Activated CD4-positive, alpha-beta T cell treated with anti-CD3 and anti-CD28 coated beads for 24 hours (primary cell): Measurements from ENCODE around the gene STEEP1.
A peak's percentile ranks its signal among the peaks of the same experiment; 100 is the strongest.
"Not testable (repeated sequence)": the region's sequence is repeated elsewhere in the genome, so short reads cannot be mapped to it uniquely, and the experiment has no call there.

ENCODE experiments used
- DNase-seq, 2 donors: peaks; one replicate each; pipeline ENCODE4 v3.0.0-alpha.2; 2020; ENCODE audit warnings: low read depth in 2 of 2

The STEEP1 gene

DNA sequence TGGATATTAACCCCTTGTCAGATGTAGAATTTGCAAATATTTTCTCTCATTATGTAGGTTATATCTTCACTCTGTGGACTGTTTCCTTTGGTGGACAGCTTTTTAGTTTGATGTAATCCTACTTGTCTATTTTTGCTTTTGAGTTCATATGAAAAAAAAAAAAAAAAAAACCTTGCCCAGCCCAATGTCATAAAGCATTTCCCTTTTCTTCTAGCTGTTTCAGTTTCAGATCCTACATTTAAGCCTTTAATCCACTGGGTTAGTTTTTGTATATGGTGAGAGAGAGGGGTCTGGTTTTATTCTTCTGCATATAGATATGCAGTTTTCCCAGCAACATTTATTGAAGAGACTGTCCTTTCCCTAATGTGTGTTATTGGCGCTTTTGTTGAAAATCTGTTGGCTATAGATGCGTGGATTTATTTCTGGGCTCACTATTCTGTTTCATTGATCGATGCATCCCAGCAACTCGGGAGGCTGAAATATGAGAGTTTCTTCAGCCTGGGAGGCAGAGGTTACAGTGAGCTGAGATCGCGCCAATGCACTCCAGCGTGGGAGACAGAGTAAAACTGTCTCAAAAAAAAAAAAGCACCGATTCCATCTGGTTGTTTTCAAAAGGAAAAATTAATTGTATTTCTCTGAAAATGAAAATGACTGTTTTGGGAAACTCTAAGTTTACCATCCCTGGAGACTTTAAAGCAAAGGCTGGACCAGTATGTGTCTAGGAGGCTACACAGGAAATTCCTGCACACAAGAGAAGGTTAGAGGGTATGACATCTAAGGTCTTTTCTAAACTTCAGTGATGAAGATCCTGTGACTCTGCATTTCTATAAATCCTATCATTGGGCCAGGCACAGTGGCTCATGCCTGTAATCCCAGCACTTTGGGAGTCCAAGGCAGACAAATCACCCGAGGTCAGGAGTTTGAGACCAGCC lies 35.6 kb downstream of the STEEP1 start:
- DNase-seq = no peak

DNA sequence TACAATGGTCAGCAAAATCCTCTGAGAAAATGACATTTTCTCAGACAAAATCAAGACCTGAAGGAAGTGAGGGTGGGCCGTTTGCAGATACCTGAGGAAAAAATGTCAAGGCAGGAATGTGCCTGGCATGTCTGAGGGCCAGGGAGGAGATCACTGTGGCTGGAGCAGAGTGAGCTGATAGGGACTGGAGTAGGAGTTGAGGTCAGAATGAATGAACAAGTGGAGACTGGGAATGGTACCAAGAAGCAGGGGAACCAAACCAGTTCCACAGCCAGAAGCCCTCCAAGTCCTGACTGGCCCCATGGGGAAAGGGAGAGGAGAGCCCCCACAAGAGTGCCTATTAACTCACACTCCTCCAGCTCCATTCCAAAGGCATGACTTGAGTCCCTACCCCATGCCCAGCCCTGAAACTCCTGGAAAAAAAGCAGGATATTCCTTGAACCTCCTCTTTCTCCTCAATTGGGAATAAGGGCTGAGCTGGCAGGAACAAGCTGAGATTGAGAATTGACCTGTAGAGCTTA lies 41.5 kb downstream of the STEEP1 start:
- DNase-seq = no peak

DNA sequence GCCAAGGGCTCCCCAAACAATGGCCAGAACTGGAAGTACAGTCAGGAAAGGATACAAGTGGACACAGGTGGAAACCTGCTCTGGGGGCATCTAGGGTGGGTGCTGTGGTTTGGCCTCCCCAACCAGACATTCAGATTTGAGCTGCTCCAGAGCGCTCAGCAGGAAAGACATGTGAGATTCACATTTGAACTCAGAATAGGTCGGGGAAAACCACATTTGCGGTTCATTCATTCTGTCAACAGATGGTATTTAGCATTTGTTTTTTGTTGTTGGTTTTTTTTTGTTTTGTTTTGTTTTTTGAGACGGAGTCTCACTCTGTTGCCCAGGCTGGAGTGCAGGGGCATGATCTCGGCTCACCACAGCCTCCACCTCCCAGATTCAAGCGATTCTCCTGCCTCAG lies 44.0 kb downstream of the STEEP1 start:
- no peak for DNase-seq

DNA sequence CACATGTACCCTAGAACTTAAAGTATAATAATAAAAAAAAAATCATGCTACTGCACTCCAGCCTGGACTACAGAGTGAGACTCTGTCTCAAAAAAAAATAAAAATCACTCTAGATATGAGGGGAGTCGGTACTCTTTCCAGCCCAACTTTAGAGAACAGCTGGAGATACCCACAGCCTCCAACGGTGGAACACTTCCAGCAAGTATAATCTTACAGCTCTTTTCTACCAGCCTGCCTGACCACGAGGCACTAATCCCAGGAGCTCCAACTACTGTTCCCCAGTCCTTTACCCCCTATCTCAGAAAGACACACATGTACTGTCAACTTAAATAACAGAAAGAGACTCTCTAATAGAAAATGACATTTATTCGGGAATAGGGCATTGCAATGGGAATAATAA lies 46.8 kb downstream of the STEEP1 start:
- no peak for DNase-seq

DNA sequence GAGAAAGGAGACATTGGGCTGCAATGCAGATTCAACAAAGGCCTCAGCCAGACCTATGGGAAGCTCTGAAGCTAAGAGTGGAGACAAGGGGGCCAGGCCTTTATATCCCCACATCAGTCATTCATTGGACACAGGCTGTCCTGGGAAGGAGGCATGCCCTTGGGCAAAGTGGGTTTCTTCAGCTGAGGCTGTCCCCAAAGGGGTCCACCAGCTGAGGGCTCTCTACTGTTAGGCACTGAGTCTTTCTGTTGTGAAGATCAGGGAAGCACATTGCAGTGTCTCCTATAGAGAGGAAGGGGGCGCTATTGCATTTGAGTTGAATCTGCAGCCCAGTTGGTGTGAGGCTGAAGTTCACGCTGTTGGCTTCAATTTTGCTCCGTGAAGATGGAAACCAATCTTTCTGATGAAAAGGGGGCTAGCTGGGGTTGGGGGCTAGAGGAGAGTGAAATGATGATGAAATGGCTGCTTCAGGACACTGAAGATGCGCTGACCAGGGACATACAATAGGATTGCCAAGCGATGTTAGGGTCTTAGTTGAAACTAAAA lies 49.0 kb downstream of the STEEP1 start:
- peak in 1 of 2 donors; percentile 19 for DNase-seq

- no peak for DNase-seq
Observed at GRCh38 chrX:119512146-119512800, 52.9 kb downstream of the STEEP1 start.

DNA sequence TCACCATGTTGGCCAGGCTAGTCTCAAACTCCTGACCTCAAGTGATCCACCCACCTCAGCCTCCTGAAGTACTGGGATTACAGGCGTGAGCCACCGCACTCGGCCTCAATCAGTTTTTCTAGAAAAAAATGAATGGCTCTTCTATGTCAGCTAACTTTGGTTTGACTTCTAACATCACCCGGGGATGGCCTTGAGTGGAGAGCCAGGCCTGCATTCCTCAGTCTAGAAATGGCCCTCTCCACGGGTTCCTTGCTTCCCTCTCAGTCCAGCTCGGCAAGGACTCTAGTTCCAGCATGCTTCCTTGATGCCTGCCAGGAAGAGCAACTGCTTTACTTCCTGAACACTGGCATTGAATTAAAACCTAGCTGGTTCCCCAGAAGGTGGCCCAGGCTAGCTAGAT lies 58.0 kb downstream of the STEEP1 start:
- DNase-seq = no peak

DNA sequence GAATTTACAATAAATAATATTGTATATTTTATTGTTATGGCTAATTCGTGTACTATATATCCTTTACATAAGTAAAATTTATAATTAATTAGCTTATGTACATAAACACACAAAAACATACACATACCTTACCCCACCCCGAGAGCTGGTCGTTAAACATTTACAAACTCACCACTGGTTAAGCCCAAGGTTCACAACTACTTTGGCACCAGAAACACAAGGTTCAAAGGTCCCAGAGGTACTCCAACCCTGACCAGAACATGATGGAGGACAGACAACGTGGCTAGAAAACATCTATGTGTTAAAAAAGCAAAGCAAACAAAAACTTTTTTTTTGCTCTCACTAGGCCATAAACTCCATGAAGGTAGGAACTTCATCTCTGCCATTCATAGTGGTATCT lies 59.3 kb downstream of the STEEP1 start:
- DNase-seq = no peak

DNA sequence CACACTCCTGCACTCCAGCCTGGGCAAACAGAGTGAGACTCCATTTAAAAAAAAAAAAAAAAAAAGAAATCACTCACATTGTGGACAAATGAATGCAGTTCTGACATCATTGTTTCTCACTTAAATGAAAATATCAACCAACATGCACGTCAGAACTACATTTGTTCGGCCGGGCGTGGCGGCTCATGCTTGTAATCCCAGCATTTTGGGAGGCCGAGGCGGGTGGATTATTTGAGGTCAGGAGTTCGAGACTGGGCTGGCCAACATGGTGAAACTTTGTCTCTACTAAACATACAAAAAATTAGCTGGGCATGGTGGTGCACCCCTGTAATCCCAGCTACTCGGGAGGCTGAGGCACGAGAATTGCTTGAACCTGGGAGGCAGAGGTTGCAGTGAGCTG lies 60.1 kb downstream of the STEEP1 start:
- not testable (repeated sequence) for DNase-seq

DNA sequence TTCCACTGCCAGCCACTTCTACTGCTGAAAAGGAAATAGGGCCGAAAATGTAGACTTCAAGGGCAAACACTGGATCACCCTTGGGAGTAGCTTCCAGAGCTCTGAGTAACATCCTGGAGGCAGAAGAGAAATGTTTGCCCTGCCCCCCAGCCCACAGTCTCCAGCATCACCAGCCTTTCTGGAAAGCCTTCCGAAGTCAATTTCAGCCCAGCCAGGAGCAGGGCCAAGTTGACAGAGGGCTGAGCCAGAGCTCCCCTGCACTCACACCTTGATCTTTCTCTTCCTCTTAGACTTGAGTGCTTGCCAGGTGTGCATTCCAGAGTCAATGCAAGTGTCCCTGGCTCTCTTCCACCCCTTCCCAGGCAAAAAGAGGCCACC lies 61.7 kb downstream of the STEEP1 start:
- DNase-seq = no peak

DNA sequence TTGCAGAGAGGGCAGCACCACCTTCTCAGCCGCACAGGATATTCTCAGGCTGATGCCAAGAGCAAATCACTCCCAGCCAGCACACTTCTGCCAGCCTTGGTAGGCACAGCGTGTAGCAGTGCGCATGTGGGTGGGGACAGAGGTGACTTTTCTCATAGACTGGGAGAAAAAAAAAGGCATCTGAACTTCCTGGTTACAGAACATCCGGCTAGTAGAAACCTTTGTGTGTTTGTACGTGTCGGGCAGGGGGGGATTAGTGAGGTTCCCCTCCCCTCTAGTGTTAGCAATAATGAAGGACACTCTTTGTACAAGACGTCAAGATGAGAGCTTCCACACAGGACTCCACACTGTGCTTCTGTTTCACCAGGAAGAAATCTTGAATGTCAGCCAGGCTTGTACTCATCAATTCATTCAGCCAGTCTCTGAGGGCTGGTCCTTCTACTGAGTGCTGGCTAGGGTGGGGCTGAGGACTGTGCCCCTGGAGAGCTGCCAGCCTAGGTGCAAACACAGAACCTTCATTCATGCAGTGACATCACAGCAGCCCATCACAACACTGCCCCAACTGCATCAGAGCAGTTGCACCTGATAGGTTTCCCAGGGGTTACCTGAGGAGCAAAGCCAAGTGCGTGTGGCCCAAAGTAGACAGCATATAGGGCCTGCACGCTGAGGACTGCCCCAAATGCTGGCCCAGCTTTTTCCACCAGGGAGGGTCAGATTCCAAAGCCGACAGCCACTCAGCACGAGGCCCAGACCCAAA lies 62.3 kb downstream of the STEEP1 start:
- no peak for DNase-seq

DNA sequence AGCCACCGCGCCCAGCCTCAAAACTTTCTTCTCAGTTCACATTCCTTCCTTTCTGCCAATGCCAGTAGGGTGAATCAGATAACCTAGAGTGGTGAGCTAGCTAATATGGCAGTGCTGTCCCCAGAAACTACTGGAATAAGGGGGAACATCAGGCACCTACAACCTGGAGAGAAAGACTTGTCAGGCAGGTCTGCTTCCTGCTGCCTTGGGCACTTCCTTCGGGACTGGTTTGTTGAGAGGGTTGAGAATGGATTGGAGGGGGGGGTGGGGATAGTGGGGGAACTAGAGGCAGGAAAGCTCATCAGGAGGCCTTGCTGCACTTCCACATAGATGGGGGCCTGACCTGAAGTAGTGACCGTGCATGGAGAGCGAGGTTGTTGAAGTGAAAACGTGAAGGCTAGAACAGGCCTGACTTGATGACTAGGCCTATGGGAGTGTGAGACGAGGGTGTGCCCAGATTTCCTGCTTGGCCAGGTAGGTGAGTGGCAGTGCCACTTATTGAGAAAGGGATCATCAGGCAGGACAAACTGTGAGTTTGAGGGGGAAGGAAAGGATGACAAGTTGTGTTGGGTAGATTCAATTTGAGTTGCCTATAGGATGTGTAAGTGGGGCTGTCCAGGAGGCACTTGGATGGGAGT lies 63.6 kb downstream of the STEEP1 start:
- DNase-seq = no peak

GRCh38 chrX:119500061-119500800 lies 65.0 kb downstream of the STEEP1 start:
- no peak for DNase-seq

DNA sequence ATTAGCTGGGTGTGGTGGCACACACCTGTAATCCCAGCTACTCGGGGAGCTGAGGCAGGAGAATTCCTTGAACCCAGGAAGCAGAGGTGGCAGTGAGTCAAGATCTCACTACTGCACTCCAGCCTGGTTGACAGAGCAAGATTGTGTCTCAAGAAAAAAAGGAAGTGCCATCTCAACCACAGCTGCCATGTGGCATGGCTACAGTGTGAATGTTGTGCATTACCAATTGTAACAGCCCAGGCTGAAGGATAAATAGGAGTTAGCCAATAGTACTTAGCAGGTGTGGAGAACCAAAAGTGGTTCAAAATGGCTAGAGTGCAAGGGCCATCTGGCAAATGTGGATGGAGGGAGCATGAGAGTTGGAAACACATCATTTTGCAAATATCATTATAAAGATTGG lies 68.0 kb downstream of the STEEP1 start:
- DNase-seq = no peak

DNA sequence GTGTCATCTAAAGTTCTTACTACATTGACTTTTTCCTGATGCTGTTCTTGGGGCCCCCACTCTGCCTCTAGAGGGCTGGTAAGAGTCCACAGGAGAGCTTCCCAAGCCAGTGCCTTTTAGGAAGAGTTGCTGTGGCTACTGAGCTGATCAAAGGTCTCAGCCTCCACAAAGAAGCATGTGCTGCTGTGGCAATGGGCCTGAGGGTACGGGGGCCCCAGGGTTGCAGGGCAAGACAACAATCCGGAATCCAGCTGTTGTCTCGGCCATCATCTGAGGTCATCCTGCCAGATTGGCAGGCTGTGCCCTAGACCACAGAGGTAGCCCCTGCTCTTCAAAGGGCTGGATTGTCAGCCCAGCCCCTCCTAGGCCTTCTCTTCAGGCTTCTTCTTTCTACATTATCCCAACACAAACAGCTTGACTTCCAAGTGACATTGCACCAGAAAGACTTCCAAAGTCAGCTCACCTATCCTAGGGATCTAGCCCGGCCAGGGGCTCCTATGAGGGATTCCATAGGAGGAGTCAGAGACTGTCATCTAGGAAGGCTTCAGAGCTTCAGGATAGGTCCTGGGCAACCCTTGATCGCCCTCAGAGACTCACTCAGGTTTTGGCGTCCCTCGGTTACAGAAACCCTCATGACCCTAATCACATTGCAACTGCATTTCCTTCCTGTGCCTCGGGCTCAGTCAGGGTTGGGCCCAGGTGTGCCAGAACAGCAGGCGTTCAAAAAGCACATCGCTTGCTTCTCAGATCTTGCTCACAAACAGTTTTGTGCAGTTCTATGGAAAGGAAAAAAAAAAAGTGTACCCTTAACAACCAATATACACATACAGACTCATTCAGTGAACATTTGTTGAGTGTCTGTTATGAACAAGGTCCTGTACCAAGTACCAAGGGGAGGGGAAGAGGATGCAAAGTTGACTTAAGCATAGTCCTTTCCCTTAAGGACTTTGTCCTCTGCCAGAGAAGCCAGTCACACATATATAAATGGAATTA lies 69.2 kb downstream of the STEEP1 start:
- DNase-seq = no peak

GRCh38 chrX:119493851-119494495 lies 71.2 kb downstream of the STEEP1 start:
- not testable (repeated sequence) for DNase-seq

DNA sequence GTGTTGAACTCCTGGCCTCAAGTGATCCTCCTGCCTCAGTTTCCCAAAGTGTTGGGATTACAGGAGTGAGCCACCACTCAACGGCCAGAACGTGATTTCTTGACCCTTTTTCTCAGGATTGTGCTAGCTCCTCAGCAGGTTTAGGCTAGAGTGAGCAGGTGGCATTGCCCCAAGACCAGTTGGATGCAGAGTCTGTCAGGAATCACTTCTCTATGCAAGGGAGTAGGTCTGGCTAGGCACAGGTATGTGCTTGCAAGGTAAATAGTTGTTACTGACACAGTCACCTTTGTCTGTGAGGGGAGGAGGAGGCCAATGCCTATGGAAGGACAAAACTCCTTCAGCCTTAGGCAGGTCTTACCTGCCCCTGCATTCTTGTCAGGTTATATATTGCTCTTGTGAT lies 72.7 kb downstream of the STEEP1 start:
- DNase-seq = no peak

- DNase-seq = no peak
Observed at GRCh38 chrX:119489212-119490074, 75.8 kb downstream of the STEEP1 start.
